GM20000 (cell line): ENCODE measurements around the gene IL6.
A peak's percentile ranks its signal among the peaks of the same experiment; 100 is the strongest.

Source experiments
- DNase-seq: peaks from one replicate; pipeline ENCODE4 v3.0.0; 2012; ENCODE audit warnings: low spot score
- CTCF ChIP-seq: IDR thresholded peaks from 2 replicates; pipeline ENCODE4 v1.5.1; 2012; ENCODE audit warnings: mild to moderate bottlenecking, control low read depth; ENCODE audit errors: extremely low read depth, missing control alignments

IL6 gene

GRCh38 chr7:22727714-22728035, 675 bp downstream of the IL6 start:
- no peak for TF ChIP-seq CTCF
- DNase-seq: no peak

- no peak for DNase-seq
- peak; percentile 11 for TF ChIP-seq CTCF
Measured at GRCh38 chr7:22728401-22729029, 1.5 kb downstream of the IL6 start.

- TF ChIP-seq CTCF: no peak
- no peak for DNase-seq
Measured at GRCh38 chr7:22729180-22729825, 2.3 kb downstream of the IL6 start.

- no peak for DNase-seq
- TF ChIP-seq CTCF: no peak
Measured at GRCh38 chr7:22730066-22730710, 3.2 kb downstream of the IL6 start.

GRCh38 chr7:22730921-22731654, 4.1 kb downstream of the IL6 start:
- DNase-seq: no peak
- no peak for TF ChIP-seq CTCF

GRCh38 chr7:22731766-22732165, 4.8 kb downstream of the IL6 start:
- no peak for DNase-seq
- no peak for TF ChIP-seq CTCF
